Measurements from ENCODE around the gene GRIP1. TPM values are rescaled to one million over a fixed set of nuclear protein-coding genes. Genes with fewer than 3 reads are reported as not detected.

GRIP1 gene
- total and polyA plus RNA-seq, 2 of the 4 experiments (the other 2 are of a cell fraction), result under 0.01 to 0.07 TPM

DNA sequence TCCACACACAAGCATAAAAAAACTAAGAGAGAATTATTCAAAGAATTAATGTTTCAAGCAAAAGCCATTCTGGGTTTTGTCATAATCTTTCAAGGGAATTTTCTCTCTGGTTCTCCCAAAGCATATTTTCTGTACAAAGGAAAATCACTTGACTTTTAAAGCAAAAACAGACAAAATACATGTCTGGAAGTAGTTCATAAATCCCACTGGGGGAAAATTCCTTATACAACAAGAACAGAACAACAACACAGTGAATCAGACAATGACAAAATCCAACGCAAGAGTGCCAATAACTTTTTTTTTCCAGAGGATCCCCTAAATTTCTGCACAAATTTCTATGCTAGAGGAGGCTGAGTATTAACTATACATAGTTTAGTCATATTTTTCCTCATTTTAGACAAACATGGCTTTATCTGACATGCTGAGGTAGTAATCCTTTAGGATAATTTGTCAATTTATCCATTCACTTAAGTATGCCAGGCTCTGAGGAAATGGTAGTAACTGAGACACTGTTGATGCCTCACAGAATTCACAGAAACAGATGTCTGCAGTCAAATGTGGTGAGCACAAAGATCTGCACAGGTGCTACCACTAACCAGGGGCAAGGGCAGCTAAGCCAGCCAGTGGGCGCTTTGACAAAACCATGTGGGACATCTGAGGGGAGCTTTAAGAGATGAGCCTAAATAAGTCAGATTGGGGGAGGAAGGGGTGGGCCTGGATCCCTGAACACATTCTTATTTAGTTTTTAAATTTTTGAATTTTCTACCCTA lies 38.0 kb downstream of the GRIP1 start:
- Histone ChIP-seq H3K36me3 (ENCODE audit: control insufficient read depth, insufficient read depth, low read length) (no peaks in the 10 kb centered on the region), H3K4ac (ENCODE audit: low read depth, low read length) (no peak overlapping the region), H3K14ac (replicated peaks; ENCODE audit: low read depth, low read length) (no peak overlapping the region), H4K20me1 (ENCODE audit: insufficient read depth, low read length) (no peaks in the 10 kb centered on the region), H3K9me3 (ENCODE audit: control insufficient read depth, insufficient read depth, low read length) (no peaks in the 10 kb centered on the region), H2BK5ac (ENCODE audit: low read depth, low read length, poor library complexity, severe bottlenecking) (no peak overlapping the region), H3K18ac (ENCODE audit: low read depth, low read length) (no peak overlapping the region), H3K9me1 (ENCODE audit: insufficient read depth, low read length) (no peaks in the 10 kb centered on the region), H2BK120ac (ENCODE audit: low read depth, low read length) (no peak overlapping the region), H3K27me3 (ENCODE audit: control insufficient read depth, insufficient read depth, low read length) (no peaks in the 10 kb centered on the region; the same call in 1 of the 2 replicates), H3K79me1 (ENCODE audit: low read depth in 1 of 2, low read length in 2 of 2) (no peaks in the 10 kb centered on the region), H2AK9ac (replicated peaks; ENCODE audit: low read depth, low read length, poor library complexity) (no peak overlapping the region), H2BK15ac (ENCODE audit: low read depth, low read length) (no peak overlapping the region), H2BK20ac (ENCODE audit: low read depth, low read length) (no peak overlapping the region), H3K27ac (ENCODE audit: insufficient read depth, low read length) (no peak overlapping the region), H2AFZ (replicated peaks; ENCODE audit: low read length, poor library complexity) (no peak overlapping the region), H3K4me3 (ENCODE audit: insufficient read depth, low read depth, low read length) (no peak overlapping the region), H4K91ac (ENCODE audit: insufficient read depth, low read depth, low read length) (no peak overlapping the region), H3K4me1 (ENCODE audit: control insufficient read depth, insufficient read depth, low read length) (no peaks in the 10 kb centered on the region), H2AK5ac (ENCODE audit: low read depth, low read length) (no peak overlapping the region), H3K23ac (ENCODE audit: low read depth, low read length) (no peak overlapping the region), H3K9ac (ENCODE audit: low read depth, low read length) (no peak overlapping the region), H3K4me2 (ENCODE audit: low read depth, low read length) (no peak overlapping the region), H4K8ac (ENCODE audit: low read depth in 2 of 2, low read length in 2 of 2) (no peak overlapping the region), H3K56ac (ENCODE audit: extremely low read depth, insufficient read depth, low read length) (no peak overlapping the region), H4K5ac (ENCODE audit: low read depth, low read length) (no peak overlapping the region)
- TF ChIP-seq CEBPB (IDR thresholded peaks at IDR 0.05; ENCODE audit: low read depth, low read length), result no peak
- no peak for TF ChIP-seq POLR2A (IDR thresholded peaks at IDR 0.05; ENCODE audit: low read depth, low read length)
- TF ChIP-seq, protein P1, sequence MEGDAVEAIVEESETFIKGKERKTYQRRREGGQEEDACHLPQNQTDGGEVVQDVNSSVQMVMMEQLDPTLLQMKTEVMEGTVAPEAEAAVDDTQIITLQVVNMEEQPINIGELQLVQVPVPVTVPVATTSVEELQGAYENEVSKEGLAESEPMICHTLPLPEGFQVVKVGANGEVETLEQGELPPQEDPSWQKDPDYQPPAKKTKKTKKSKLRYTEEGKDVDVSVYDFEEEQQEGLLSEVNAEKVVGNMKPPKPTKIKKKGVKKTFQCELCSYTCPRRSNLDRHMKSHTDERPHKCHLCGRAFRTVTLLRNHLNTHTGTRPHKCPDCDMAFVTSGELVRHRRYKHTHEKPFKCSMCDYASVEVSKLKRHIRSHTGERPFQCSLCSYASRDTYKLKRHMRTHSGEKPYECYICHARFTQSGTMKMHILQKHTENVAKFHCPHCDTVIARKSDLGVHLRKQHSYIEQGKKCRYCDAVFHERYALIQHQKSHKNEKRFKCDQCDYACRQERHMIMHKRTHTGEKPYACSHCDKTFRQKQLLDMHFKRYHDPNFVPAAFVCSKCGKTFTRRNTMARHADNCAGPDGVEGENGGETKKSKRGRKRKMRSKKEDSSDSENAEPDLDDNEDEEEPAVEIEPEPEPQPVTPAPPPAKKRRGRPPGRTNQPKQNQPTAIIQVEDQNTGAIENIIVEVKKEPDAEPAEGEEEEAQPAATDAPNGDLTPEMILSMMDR (conservative IDR thresholded peaks at IDR 0.05; ENCODE audit: low read depth, low read length), result no peak
- TF ChIP-seq NFE2L2 (IDR thresholded peaks at IDR 0.05; ENCODE audit: low read depth, low read length), result no peak
- no peak for TF ChIP-seq CHD1 (IDR thresholded peaks at IDR 0.05; ENCODE audit: low read depth, low read length)
- no peak for TF ChIP-seq USF2 (IDR thresholded peaks at IDR 0.05; ENCODE audit: low read depth, low read length)
- no peak for TF ChIP-seq MXI1 (IDR thresholded peaks at IDR 0.05; ENCODE audit: borderline replicate concordance, low read depth, low read length)
- no peak for TF ChIP-seq RCOR1 (IDR thresholded peaks at IDR 0.05; ENCODE audit: insufficient replicate concordance, low read length)
- no peak for TF ChIP-seq MAZ (IDR thresholded peaks at IDR 0.05; ENCODE audit: borderline replicate concordance, low read depth, low read length)
- TF ChIP-seq FOS (IDR thresholded peaks at IDR 0.05; ENCODE audit: low read depth, low read length), result no peak
- no peak for TF ChIP-seq ELK1 (IDR thresholded peaks at IDR 0.05; ENCODE audit: borderline replicate concordance, low read depth, low read length)
- no peak for TF ChIP-seq RFX5 (IDR thresholded peaks at IDR 0.05; ENCODE audit: low read depth, low read length)
- no peak for TF ChIP-seq BHLHE40 (IDR thresholded peaks at IDR 0.05; ENCODE audit: low read depth, low read length)
- no peak for TF ChIP-seq SMC3 (IDR thresholded peaks at IDR 0.05; ENCODE audit: low read depth, low read length)
- no peak for TF ChIP-seq MAFK (IDR thresholded peaks at IDR 0.05; ENCODE audit: low read depth, low read length)
- TF ChIP-seq RAD21 (IDR thresholded peaks at IDR 0.05; ENCODE audit: low read length), result no peak
- DNase-seq (no peak), ATAC-seq (ENCODE audit: low read depth) (no peak)
- no TSS peak for BruUV-seq (replicated peaks)
- ChIA-PET POLR2A (ENCODE audit: unreplicated experiment) (no interaction called here), CTCF (no interaction called here)
- in situ Hi-C loops (cut with MboI; ENCODE audit: low sequenced_read_pairs) (no loop called here), dilution Hi-C loops (cut with HindIII; ENCODE audit: low sequenced_read_pairs, unreplicated experiment) (no loop called here), intact Hi-C loops (cut with micrococcal nuclease) (no loop called here)
- whole genome bisulfite sequencing, 2 experiments (ENCODE audit: extremely low coverage in 2 of 2, insufficient read length in 1 of 2), result no CpG with 5 or more reads among the region's 2 CpGs
